H1 (cell line): ENCODE measurements around the gene ZNF525. TPM values are rescaled to one million over a fixed set of nuclear protein-coding genes. Genes with fewer than 3 reads are reported as not detected.

Experiments used
- ATF3 ChIP-seq: IDR thresholded peaks from 2 replicates; pipeline ENCODE4 v1.6.1; 2011; ENCODE audit warnings: low read depth, mild to moderate bottlenecking, low read length; ENCODE audit not compliant: insufficient read depth
- CTCF ChIP-seq, 3 experiments: IDR thresholded peaks; 1 replicate in 2 of 3; 2 replicates in 1 of 3; pipeline versions ENCODE4 v1.5.1 to v1.6.1; 2011; ENCODE audit warnings: low read length in 3 of 3, mild to moderate bottlenecking in 3 of 3, inconsistent platforms in 2 of 3, low read depth in 1 of 3, moderate library complexity in 1 of 3; ENCODE audit not compliant: insufficient read depth in 1 of 3; ENCODE audit errors: control extremely low read depth in 1 of 3
- GABPA ChIP-seq: IDR thresholded peaks from 2 replicates; pipeline ENCODE4 v1.6.1; 2011; ENCODE audit warnings: mild to moderate bottlenecking, low read length, moderate library complexity, borderline replicate concordance; ENCODE audit not compliant: insufficient read depth
- POLR2A ChIP-seq, 2 experiments: IDR thresholded peaks; 1 replicate in 1 of 2; 2 replicates in 1 of 2; pipeline ENCODE4 v1.6.1; 2011; ENCODE audit warnings: low read depth in 2 of 2, low read length in 2 of 2, mild to moderate bottlenecking in 2 of 2; ENCODE audit errors: control extremely low read depth in 1 of 2
- RAD21 ChIP-seq, 2 experiments: IDR thresholded peaks in 1 of 2; conservative IDR thresholded peaks in 1 of 2; 2 replicates each; pipeline ENCODE4 v1.6.1; 2011; ENCODE audit warnings: low read depth in 2 of 2, low read length in 2 of 2, improper control_type of control experiment in 1 of 2, inconsistent platforms in 1 of 2, mild to moderate bottlenecking in 1 of 2, moderate library complexity in 1 of 2
- SIN3A ChIP-seq, 2 experiments: IDR thresholded peaks in 1 of 2; conservative IDR thresholded peaks in 1 of 2; 2 replicates each; pipeline ENCODE4 v1.6.1; 2011 to 2012; ENCODE audit warnings: low read length in 2 of 2, improper control_type of control experiment in 1 of 2, low read depth in 1 of 2, mild to moderate bottlenecking in 1 of 2
- TAF1 ChIP-seq: IDR thresholded peaks from 2 replicates; pipeline ENCODE4 v1.6.1; 2011; ENCODE audit warnings: mild to moderate bottlenecking, low read depth, low read length
- polyA plus RNA-seq, 7 experiments: library from polyadenylated mRNA; depleted of rRNA in 3 of 7; stranded (reverse) in 5 of 7; unstranded in 2 of 7; fragments of >200 nt in 5 of 7; fragments of 200-250 nt in 2 of 7; gene quantifications; 1 replicate in 5 of 7; 2 replicates in 1 of 7; 4 replicates in 1 of 7; pipeline versions ENCODE4 v1.2.1 to v1.2.3, GENCODE V29; 2011 to 2013; ENCODE audit warnings: missing spikeins in 2 of 7, mixed read lengths in 2 of 7
- total RNA-seq: library from RNA; stranded (reverse); fragmentation: NEBNext Ultra II Directional; extraction: Animal tissue kit (Norgen Biotek cat#: 25700); gene quantifications from 2 replicates; pipeline ENCODE4 v1.2.1, GENCODE V29; 2021

Gene ZNF525
- total and polyA plus RNA-seq, 2 of the 8 experiments (the other 6 are each of a cell fraction or from before 2014, with no cell fraction given): 8.2 to 63.4 TPM

- TF ChIP-seq SIN3A (conservative IDR thresholded peaks at IDR 0.05 in 1 of 2, IDR thresholded peaks at IDR 0.05 in 1 of 2; ENCODE audit: low read depth in 1 of 2, low read length in 2 of 2) (peak in 1 of 2 experiments; percentile 40; a peak in 1 of 4 replicates), POLR2A (IDR thresholded peaks at IDR 0.05; ENCODE audit: control extremely low read depth in 1 of 2, low read depth in 2 of 2, low read length in 2 of 2) (peak in 1 of 2 experiments; percentile 47; a peak in 1 of 3 replicates), GABPA (no peak), RAD21 (IDR thresholded peaks at IDR 0.05 in 1 of 2, conservative IDR thresholded peaks at IDR 0.05 in 1 of 2; ENCODE audit: low read depth in 2 of 2, low read length in 2 of 2) (peak; percentile 34 to 51; a peak in 3 of 4 replicates), ATF3 (no peak), TAF1 (peak; percentile 71), CTCF (IDR thresholded peaks at IDR 0.05; ENCODE audit: control extremely low read depth in 1 of 3, insufficient read depth in 1 of 3, low read depth in 1 of 3, low read length in 3 of 3) (peak; percentile 28 to 48 (median 32))
These were observed at the start of gene ZNF525 (continued) for GRCh38 chr19:53365134-53365898.
